HG02840 (cell line): ENCODE results near the gene CFAP91.

Experiments used
- ATAC-seq: cut with Tn5 transposase; IDR thresholded peaks from one replicate; pipeline ENCODE4 v1.9.1; 2021; ENCODE audit warnings: mild to moderate bottlenecking, moderate library complexity, moderate number of reproducible peaks; ENCODE audit not compliant: unreplicated experiment, low FRiP score

Gene CFAP91

GRCh38 chr3:119702530-119703527 is at the start of gene CFAP91:
Gene CFAP91, plus strand, starts transcription at chr3:119703022. Its CDS starts 77 bp downstream, at chr3:119703099.
- peak; percentile 89 for ATAC-seq

DNA sequence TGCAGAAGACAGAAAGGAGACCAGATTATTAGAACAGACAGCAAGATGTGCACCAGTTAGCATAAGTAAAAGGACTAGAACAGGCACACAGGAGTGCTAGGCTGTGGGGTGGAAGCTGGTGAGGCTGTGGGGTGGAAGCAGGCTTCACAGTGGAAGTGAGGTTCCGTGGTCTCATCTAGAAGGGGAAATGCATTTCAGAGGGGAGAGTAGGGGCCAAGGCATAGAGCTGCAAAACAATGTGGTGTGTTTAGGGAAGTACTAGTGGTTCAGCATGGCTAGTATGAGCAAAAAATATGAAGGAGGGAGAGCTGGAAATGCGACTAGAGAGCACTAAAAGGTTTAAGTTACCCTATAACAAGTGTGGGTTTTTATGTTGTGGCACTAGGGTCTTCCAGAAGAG is 48.9 kb upstream of the CFAP91 start:
- ATAC-seq: no peak

GRCh38 chr3:119657887-119658702 is 44.7 kb upstream of the CFAP91 start:
- no peak for ATAC-seq

DNA sequence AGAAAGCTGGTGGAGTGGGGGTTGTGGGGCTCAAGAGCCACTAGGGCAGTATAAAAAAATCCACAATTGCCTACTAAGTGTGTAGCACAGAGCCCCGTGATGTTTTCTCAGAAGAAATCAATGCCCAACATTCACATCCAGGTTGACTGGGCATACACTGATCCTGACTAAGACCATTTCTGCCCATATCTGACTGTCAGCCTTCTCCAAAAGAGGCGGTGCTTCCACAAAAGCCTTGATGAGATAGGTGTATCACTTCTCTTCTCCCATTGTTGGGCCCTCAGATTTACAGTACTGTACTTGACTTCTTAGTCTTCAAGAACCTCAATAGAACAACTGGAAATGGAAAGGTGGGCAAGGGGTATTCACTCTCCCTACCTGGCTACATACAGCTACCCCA is 43.8 kb upstream of the CFAP91 start:
- ATAC-seq: no peak

DNA sequence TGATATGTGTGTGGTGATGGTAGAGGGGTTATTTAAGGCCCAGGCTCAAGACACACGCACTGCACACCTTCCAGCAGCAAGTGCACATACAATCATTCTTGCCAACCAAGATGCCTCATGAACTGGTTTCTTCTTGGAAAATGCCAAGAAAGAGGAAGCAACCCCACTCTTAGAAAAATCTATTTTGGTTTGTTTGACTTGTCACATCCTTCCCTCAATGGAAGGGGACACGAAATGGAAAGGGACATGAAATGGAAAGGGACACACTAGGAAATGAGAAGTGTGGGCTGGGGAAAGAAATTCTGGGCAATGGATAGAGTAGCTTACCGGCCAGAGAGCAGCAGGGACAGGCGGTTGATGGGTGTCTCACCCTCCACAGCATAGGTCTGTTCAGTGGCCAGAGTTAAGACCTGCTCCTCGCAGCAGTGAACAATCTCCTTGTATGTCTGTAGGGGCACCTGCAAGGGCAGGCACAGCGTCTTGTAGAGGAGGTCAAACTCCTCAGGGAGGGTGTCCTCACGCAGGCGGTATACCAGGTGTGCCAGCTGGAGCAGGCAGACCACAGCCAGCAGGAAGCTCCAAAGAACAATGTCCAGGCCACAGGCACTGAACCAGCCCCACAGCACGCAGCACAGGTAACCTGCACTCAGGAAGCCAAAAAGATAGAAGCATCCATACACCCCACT is 43.1 kb upstream of the CFAP91 start:
- no peak for ATAC-seq

DNA sequence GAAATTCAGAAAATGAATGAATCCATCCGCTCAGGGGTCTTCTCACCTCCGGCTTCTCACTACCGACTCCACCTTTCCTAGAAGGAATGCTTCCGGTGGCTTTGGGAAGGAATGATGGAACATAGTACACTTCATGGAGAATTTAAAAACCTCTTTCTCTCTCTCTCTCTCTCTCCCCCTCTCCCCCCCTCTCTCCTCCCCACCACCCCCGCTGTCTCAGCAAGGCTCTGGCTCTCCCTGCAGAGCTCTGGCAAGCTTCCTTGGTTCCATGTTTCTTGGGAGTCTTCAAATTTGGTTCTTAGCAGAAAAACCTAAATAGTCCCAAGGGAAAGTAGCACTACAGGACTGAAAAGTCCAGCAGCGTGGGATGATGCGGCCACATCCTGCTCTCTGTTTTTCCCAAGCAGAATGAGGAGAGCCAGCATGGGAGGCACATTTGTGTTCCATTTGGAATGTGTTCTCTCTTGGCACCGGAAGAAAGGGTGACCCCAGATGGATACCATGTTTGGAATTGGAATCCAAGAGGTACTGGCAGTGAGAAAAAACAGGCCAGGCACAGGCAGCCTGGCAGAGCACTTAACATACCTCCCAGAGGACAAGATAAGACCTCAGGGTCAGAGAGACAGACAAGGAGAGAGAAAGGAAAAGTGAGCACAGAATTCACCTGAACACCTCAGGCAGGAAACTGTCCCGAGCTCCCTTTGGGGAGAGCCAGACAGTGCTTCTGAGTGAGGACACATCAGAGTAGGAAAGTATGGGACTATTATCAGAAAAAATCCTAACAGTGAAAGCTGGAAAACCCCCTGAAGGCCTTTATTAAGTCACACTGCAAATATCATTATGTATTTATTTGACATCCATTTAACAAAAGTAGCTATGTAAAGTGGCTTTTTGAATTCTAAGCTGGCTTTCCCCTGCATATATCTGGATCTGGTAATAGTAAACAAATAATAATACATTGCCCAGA is 42.1 kb upstream of the CFAP91 start, which contains the start of gene POPDC2:
Gene POPDC2, minus strand, starts transcription at position 116 of the 967 bp plus-strand sequence. CDS start 166 bp downstream, outside the sequence.
- ATAC-seq: no peak

DNA sequence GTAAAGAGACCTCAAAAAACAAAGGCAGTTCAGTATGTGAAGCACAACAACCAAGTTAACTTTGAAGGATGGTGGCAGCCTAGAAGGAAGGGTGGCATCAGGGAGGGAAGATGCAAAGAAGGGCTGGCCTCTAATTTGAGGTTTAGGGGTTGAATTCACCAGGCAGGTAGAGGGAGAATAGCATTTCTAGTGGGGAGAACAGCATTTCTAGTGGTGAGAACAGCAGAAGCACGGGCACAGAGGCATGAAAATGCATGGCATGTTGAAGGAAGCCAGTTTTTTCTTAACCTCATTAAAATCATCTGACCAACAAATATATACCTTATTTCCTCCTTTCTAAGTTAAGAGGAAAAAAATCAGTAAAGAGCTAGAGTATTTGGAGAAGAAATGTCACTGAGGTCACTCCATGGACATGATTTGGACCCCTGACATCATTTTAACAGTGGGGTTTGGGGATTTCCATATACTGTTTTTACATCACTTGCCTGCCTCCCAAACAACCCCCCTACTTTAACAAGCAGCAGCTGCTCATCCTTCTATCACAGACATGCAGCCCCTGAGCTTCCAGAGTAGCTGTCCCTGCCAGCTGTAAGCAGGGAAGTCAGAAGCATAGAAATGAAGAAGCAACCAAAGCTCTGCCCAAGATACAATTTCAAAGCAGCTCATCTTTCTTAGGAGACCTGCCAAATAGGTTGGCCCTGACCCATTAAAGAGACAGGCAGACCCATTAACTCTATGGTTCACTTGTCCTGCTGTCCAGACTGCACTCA is 40.0 kb upstream of the CFAP91 start:
- ATAC-seq: no peak

DNA sequence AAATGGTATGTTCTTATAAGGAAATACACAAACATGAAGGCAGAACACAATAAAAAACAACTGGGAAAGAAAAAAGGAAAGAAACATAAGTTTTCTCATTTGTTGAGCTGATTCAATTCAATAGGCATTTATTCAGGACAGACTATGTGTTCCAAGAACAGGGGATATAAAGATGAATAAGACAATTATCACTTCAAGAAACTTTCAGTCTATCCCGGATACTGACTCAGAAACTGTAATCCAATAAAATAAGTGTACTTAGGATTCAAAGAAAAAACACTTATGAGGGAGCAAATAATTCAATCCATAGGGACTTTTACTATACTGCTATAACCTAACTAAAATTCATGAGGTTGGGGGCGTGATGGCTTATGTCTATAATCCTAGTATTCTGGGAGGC is 38.9 kb upstream of the CFAP91 start:
- ATAC-seq: no peak

DNA sequence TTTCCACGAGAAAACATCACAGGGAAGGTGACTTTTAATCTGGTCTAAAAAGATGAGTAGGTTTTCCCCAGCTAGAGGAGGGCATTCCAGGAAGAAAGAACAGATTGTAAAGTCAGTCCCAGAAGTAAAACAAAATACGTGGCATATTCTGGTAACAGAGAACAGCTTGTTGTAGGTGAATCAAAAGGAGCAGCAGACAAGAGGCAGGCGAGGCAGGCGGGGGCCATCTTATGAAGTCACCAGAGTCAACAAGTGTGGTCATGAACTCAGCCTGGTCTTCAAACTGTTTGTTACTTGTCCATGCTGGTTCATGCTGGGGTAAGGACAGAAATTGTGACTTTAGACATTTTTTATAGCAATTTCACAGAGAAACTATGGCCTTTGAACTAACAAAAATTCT is 38.5 kb upstream of the CFAP91 start:
- ATAC-seq: no peak

- ATAC-seq: no peak
Measured at GRCh38 chr3:119664850-119665379, 37.9 kb upstream of the CFAP91 start.

DNA sequence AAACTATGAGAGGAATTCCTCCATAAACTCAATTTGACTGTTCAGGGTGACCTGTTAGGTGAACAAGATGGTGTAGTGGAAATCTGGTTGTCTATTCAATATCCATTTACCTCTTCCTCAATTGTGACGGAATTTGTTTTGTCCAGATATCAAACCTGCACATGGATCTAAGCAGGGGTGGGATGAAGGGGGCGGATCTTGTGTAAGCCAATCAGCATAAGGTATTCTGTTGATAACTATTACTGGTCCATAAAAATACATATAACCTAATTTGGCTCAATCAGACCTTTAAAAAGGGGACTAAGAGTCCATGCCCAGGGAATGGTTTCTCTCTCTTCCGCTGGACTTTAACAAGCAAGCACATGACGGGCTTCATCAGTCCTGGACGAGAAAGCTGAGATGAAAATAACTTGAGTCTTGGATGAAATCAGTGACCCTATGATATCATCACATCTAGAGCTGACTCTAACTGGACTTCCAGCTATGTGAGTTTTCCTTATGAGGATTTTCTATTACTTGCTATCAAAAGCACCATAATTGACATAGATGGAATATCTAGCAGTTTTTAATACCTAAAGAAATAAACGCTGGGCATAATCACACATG is 36.8 kb upstream of the CFAP91 start:
- ATAC-seq: no peak

DNA sequence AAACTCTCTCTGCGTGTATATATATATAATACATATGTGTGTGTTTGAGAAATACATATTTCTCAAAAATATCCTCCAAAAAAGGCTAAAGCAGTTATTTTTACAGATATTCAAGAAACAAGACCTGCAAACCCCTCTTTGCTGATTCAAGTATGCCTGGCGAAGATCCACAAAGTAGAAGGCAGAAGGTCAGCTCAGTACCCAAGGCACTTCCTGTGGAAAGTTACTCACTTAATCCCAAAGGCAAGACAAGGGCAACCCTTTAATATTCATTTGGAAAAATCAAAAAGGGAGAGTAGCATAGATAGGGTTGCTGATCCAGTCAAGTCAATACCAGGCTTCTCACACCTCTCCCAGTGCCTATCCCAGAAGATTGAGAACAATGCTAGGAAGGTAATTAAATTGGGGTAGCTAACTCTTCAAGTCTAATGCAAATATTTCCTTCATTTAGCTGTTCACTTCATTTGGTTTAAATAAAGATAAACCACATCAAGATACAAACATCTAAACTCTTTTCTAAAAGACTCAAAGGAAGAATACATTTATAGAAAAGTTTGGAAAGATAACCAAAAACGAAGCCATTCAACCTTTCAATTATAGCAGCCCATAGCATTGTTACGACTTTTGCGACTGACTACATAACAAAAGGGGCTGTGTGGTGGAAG is 32.8 kb upstream of the CFAP91 start:
- ATAC-seq: no peak

DNA sequence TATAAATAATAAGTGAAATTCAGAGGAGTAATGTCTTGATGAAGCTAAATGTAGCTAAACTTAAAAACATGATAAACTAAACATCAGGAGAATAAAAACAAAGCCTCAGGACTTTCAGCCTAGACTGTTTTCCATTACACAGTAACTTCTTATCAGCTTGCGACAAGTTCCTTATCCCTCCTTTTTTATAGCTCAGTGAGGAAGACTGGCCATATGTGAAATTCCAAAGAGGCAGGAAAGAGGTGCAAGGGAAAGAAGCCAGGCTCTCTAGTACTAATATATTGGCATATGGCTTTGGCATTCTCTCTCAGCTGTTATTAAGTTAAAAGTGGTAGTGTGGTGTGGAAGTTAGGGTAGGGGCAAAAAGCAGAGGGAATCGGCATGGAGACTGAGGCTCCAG is 30.0 kb upstream of the CFAP91 start:
- ATAC-seq: no peak

DNA sequence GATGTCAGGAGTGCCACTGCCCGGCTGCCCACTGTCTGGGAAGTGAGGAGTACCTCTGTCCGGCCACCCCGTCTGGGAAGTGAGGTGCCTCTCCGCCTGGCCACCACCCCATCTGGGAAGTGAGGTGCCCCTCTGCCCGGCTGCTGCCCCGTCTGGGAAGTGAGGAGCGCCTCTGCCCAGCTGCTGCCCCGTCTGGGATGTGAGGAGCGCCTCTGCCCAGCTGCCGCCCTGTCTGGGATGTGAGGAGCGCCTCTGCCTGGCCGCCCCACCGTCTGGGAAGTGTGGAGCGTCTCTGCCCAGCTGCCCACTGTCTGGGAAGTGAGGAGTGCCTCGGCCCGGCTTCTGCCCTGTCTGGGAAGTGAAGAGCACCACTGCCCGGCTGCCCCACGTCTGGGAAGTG is 28.9 kb upstream of the CFAP91 start:
- ATAC-seq: no peak

DNA sequence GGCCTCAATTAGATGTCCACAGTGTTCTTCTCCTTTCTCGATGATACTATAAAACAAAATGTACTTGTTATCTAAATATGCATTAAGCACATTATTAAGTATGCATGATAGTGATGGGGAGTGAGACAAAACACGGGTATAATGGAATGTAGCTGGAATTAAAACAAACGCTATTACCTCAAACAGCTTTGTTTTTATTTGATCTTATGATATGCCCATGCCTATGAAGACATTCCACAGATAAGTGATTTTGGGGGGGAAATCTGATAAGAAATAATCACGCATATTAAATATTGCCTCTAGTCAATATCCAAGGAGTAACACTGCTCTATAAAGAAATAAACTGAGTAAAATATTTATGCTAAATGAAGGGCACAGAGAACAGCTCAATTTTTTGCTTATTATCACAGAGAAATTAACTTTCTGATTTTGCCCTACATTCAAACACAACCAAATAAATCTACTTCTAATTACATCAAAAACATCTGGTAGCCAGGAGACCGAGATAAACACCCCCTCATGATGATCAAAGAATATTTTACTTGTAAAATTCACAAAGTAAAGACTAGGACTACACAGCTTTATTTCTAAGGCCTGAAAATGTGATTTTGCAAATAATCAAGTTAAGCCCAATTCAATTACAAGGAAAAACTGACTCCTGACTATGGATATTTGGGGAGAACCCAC is 27.5 kb upstream of the CFAP91 start:
- ATAC-seq: no peak

DNA sequence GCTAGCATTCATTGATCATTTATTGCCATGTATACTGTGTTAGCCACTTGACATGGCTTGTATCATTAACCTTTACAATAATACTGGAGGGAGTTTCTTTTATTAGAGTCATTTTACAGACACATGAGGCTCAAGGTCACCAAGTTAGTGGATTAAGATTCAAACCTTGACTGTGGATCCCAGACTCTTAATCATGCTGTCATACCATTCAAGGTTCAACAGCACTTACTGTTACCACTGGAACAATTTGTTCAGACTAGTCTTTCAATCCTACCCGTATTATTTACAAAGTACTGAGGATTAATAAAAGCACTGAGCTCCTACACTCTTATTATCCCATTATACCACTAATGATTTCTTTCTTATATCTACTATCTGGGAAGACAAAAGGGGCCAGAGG is 26.8 kb upstream of the CFAP91 start:
- no peak for ATAC-seq
